ENCODE measurements around the gene DIAPH3.
A peak's percentile ranks its signal among the peaks of the same experiment; 100 is the strongest.

The DIAPH3 gene

GRCh38 chr13:59674616-59675015 is 489.1 kb downstream of the DIAPH3 start:
- no peak for TF ChIP-seq CTCF (IDR thresholded peaks at IDR 0.05; ENCODE audit: insufficient read depth, missing control alignments)
- FAIRE-seq (no peak), DNase-seq (ENCODE audit: insufficient read length, low spot score) (no peak)

GRCh38 chr13:59673286-59673685 is 490.4 kb downstream of the DIAPH3 start:
- FAIRE-seq (no peak), DNase-seq (ENCODE audit: insufficient read length, low spot score) (no peak)
- no peak for TF ChIP-seq CTCF (IDR thresholded peaks at IDR 0.05; ENCODE audit: insufficient read depth, missing control alignments)

- DNase-seq (ENCODE audit: insufficient read length, low spot score) (no peak), FAIRE-seq (no peak)
- no peak for TF ChIP-seq CTCF (IDR thresholded peaks at IDR 0.05; ENCODE audit: insufficient read depth, missing control alignments)
These were observed 491.3 kb downstream of the DIAPH3 start for GRCh38 chr13:59672445-59672844.

- DNase-seq (ENCODE audit: insufficient read length, low spot score) (no peak), FAIRE-seq (no peak)
- no peak for TF ChIP-seq CTCF (IDR thresholded peaks at IDR 0.05; ENCODE audit: insufficient read depth, missing control alignments)
These were observed 491.8 kb downstream of the DIAPH3 start for GRCh38 chr13:59671881-59672280.

- DNase-seq (ENCODE audit: insufficient read length, low spot score) (peak; percentile 25), FAIRE-seq (peak; percentile 32)
- no peak for TF ChIP-seq CTCF (IDR thresholded peaks at IDR 0.05; ENCODE audit: insufficient read depth, missing control alignments)
These were observed 497.2 kb downstream of the DIAPH3 start for GRCh38 chr13:59666504-59666903.

GRCh38 chr13:59665732-59666131 is 498.0 kb downstream of the DIAPH3 start:
- TF ChIP-seq CTCF (IDR thresholded peaks at IDR 0.05; ENCODE audit: insufficient read depth, missing control alignments), result no peak
- FAIRE-seq, result peak; percentile 55
- DNase-seq (ENCODE audit: insufficient read length, low spot score), result no peak

GRCh38 chr13:59665184-59665583 is 498.5 kb downstream of the DIAPH3 start:
- no peak for TF ChIP-seq CTCF (IDR thresholded peaks at IDR 0.05; ENCODE audit: insufficient read depth, missing control alignments)
- DNase-seq (ENCODE audit: insufficient read length, low spot score) (no peak), FAIRE-seq (no peak)
